HEK293 (cell line): ENCODE data around the gene ZNF579.
A peak's percentile ranks its signal among the peaks of the same experiment; 100 is the strongest.

Experiments used
- EGR2 ChIP-seq: fragments of 450-650 bp; formaldehyde crosslinking; IDR thresholded peaks from 2 replicates; pipeline ENCODE4 v1.5.1; 2016; ENCODE audit warnings: low read depth, missing biosample characterization, missing genetic modification characterization
- KLF10 ChIP-seq: fragments of 450-650 bp; IDR thresholded peaks from 2 replicates; pipeline ENCODE4 v1.5.1; 2018; ENCODE audit warnings: missing biosample characterization, mild to moderate bottlenecking, missing genetic modification characterization
- KLF17 ChIP-seq: fragments of 450-650 bp; formaldehyde crosslinking; IDR thresholded peaks from 2 replicates; pipeline ENCODE4 v1.5.1; 2016; ENCODE audit warnings: missing biosample characterization, missing genetic modification characterization
- KLF7 ChIP-seq: fragments of 450-650 bp; formaldehyde crosslinking; IDR thresholded peaks from 2 replicates; pipeline ENCODE4 v1.5.1; 2016; ENCODE audit warnings: missing biosample characterization, missing genetic modification characterization, borderline replicate concordance
- PRDM10 ChIP-seq: fragments of 450-650 bp; formaldehyde crosslinking; IDR thresholded peaks from 2 replicates; pipeline ENCODE4 v1.5.1; 2016; ENCODE audit warnings: missing biosample characterization, missing genetic modification characterization
- RBAK ChIP-seq: fragments of 450-650 bp; formaldehyde crosslinking; IDR thresholded peaks from 2 replicates; pipeline ENCODE4 v1.5.1; 2016; ENCODE audit warnings: missing biosample characterization, missing genetic modification characterization
- ZBTB44 ChIP-seq: fragments of 450-650 bp; IDR thresholded peaks from 2 replicates; pipeline ENCODE4 v1.5.1; 2018; ENCODE audit warnings: missing biosample characterization, mild to moderate bottlenecking, missing genetic modification characterization
- ZFP37 ChIP-seq: fragments of 450-650 bp; formaldehyde crosslinking; IDR thresholded peaks from 2 replicates; pipeline ENCODE4 v1.5.1; 2016; ENCODE audit warnings: missing biosample characterization, missing genetic modification characterization
- ZFP41 ChIP-seq: fragments of 450-650 bp; formaldehyde crosslinking; IDR thresholded peaks from 2 replicates; pipeline ENCODE4 v1.5.1; 2016; ENCODE audit warnings: missing biosample characterization, missing genetic modification characterization, borderline replicate concordance
- ZNF24 ChIP-seq: fragments of 450-650 bp; formaldehyde crosslinking; IDR thresholded peaks from 2 replicates; pipeline ENCODE4 v1.5.1; 2016; ENCODE audit warnings: missing biosample characterization, missing genetic modification characterization
- ZNF266 ChIP-seq: fragments of 450-650 bp; formaldehyde crosslinking; IDR thresholded peaks from 2 replicates; pipeline ENCODE4 v1.5.1; 2016; ENCODE audit warnings: missing biosample characterization, missing genetic modification characterization, low read depth
- ZNF423 ChIP-seq: fragments of 450-650 bp; formaldehyde crosslinking; IDR thresholded peaks from 2 replicates; pipeline ENCODE4 v1.5.1; 2016; ENCODE audit warnings: missing biosample characterization, missing genetic modification characterization
- ZNF473 ChIP-seq: fragments of 450-650 bp; formaldehyde crosslinking; IDR thresholded peaks from 2 replicates; pipeline ENCODE4 v1.5.1; 2017; ENCODE audit warnings: missing biosample characterization, missing genetic modification characterization
- ZNF48 ChIP-seq: fragments of 450-650 bp; formaldehyde crosslinking; IDR thresholded peaks from 2 replicates; pipeline ENCODE4 v1.5.1; 2016; ENCODE audit warnings: missing biosample characterization, missing genetic modification characterization
- ZNF513 ChIP-seq: fragments of 450-650 bp; IDR thresholded peaks from 2 replicates; pipeline ENCODE4 v1.5.1; 2018; ENCODE audit warnings: missing biosample characterization, missing genetic modification characterization
- ZNF549 ChIP-seq: fragments of 450-650 bp; IDR thresholded peaks from 2 replicates; pipeline ENCODE4 v1.5.1; 2018; ENCODE audit warnings: missing biosample characterization, missing genetic modification characterization, mild to moderate bottlenecking, inconsistent platforms, moderate library complexity
- ZNF580 ChIP-seq: fragments of 450-650 bp; formaldehyde crosslinking; IDR thresholded peaks from 2 replicates; pipeline ENCODE4 v1.5.1; 2016; ENCODE audit warnings: missing biosample characterization, missing genetic modification characterization
- ZSCAN18 ChIP-seq: fragments of 450-650 bp; formaldehyde crosslinking; IDR thresholded peaks from 2 replicates; pipeline ENCODE4 v1.5.1; 2016; ENCODE audit warnings: missing biosample characterization, missing genetic modification characterization
- ZSCAN30 ChIP-seq: fragments of 450-650 bp; IDR thresholded peaks from 2 replicates; pipeline ENCODE4 v1.5.1; 2018; ENCODE audit warnings: missing biosample characterization, mild to moderate bottlenecking, missing genetic modification characterization, moderate library complexity

Gene ZNF579

GRCh38 chr19:55580628-55581144, at the start of gene ZNF579 (continued):
- TF ChIP-seq PRDM10 (tag by site-specific recombination): peak; percentile 52; the same call in 1 of the 2 replicates
- TF ChIP-seq ZNF24 (tag by site-specific recombination): peak; percentile 76; the same call in 1 of the 2 replicates
- TF ChIP-seq ZFP37 (tag by site-specific recombination): peak; percentile 70
- no peak for TF ChIP-seq ZNF473 (tag by site-specific recombination)
- no peak for TF ChIP-seq ZNF549 (tag by site-specific recombination)
- 0 out of 2 replicates have a peak, but pooled peaks have one; percentile 41 for TF ChIP-seq ZFP41 (tag by site-specific recombination)
- peak; percentile 67; the same call in 1 of the 2 replicates for TF ChIP-seq ZNF580 (tag by site-specific recombination)
- 0 out of 2 replicates have a peak, but pooled peaks have one; percentile 39 for TF ChIP-seq KLF17 (tag by site-specific recombination)
- TF ChIP-seq ZNF513 (tag by site-specific recombination): 0 out of 2 replicates have a peak, but pooled peaks have one; percentile 25
- TF ChIP-seq ZNF266 (tag by site-specific recombination): no peak
- TF ChIP-seq KLF10 (tag by site-specific recombination): peak; percentile 67; the same call in 1 of the 2 replicates
- TF ChIP-seq ZNF48 (tag by site-specific recombination): no peak
- TF ChIP-seq ZSCAN30 (tag by site-specific recombination): peak; percentile 94
- TF ChIP-seq ZNF423: 0 out of 2 replicates have a peak, but pooled peaks have one; percentile 7
- no peak for TF ChIP-seq ZSCAN18 (tag by site-specific recombination)
- no peak for TF ChIP-seq EGR2 (tag by site-specific recombination)
- TF ChIP-seq RBAK: no peak
- TF ChIP-seq KLF7: 0 out of 2 replicates have a peak, but pooled peaks have one; percentile 35
- TF ChIP-seq ZBTB44: peak; percentile 26; the same call in 1 of the 2 replicates
